GM19372 (cell line): ENCODE data around the gene GP9.

Source experiments
- ATAC-seq: cut with Tn5 transposase; IDR thresholded peaks from one replicate; pipeline ENCODE4 v1.9.1; 2021; ENCODE audit warnings: mild to moderate bottlenecking, low read depth, moderate library complexity; ENCODE audit not compliant: unreplicated experiment

Gene GP9

GRCh38 chr3:129060276-129061022 is at the start of gene GP9:
TSS of gene GP9 (plus strand) at chr3:129060779. CDS start at chr3:129061740, 961 bp downstream.
- ATAC-seq = no peak

GRCh38 chr3:129013491-129013891 is 47.1 kb upstream of the GP9 start:
- no peak for ATAC-seq

GRCh38 chr3:129014148-129014547 is 46.4 kb upstream of the GP9 start:
- no peak for ATAC-seq

- ATAC-seq = no peak
Observed at GRCh38 chr3:129014793-129015345, 45.7 kb upstream of the GP9 start.

GRCh38 chr3:129015388-129016105 is 45.0 kb upstream of the GP9 start:
- no peak for ATAC-seq

- no peak for ATAC-seq
Observed at GRCh38 chr3:129016356-129016719, 44.2 kb upstream of the GP9 start.

- ATAC-seq = peak; percentile 53
Observed at GRCh38 chr3:129016720-129017483, 43.7 kb upstream of the GP9 start.

GRCh38 chr3:129017484-129017899 is 43.1 kb upstream of the GP9 start:
- no peak for ATAC-seq

- ATAC-seq = no peak
Observed at GRCh38 chr3:129018271-129018670, 42.3 kb upstream of the GP9 start.

- ATAC-seq = no peak
Observed at GRCh38 chr3:129018751-129019150, 41.8 kb upstream of the GP9 start.

GRCh38 chr3:129019266-129019665 is 41.3 kb upstream of the GP9 start:
- ATAC-seq = no peak

GRCh38 chr3:129020691-129021090 is 39.9 kb upstream of the GP9 start:
- ATAC-seq = no peak

GRCh38 chr3:129021140-129021551 is 39.4 kb upstream of the GP9 start:
- no peak for ATAC-seq

GRCh38 chr3:129022114-129023007 is 38.2 kb upstream of the GP9 start:
- ATAC-seq = no peak

GRCh38 chr3:129023008-129023358 is 37.6 kb upstream of the GP9 start:
- no peak for ATAC-seq

- ATAC-seq = no peak
Observed at GRCh38 chr3:129023909-129024308, 36.7 kb upstream of the GP9 start.

- ATAC-seq = no peak
Observed at GRCh38 chr3:129025108-129025507, 35.5 kb upstream of the GP9 start.

- ATAC-seq = no peak
Observed at GRCh38 chr3:129025691-129026435, 34.7 kb upstream of the GP9 start.
